B cell (primary cell): ENCODE measurements around the gene HSDL2. TPM values are rescaled to one million over a fixed set of nuclear protein-coding genes. Genes with fewer than 3 reads are reported as not detected.

Source experiments
- ATAC-seq: fragments of 200-7000 bp; cut with Tn5 transposase; one replicate; pipeline ENCODE4 v1.10.0; 2021; ENCODE audit warnings: low read depth, mild to moderate bottlenecking, moderate number of reproducible peaks, moderate library complexity
- CTCF ChIA-PET: fragments of 350-600 bp; sonication (Branson Sonifier 250); formaldehyde crosslinking; loops from one replicate; lab custom pipeline; 2021; ENCODE audit warnings: antibody characterized with exemption, inconsistent platforms; lab: Charles Lee
- POLR2A ChIA-PET: fragments of 350-600 bp; sonication (Branson Sonifier 250); formaldehyde crosslinking; loops from one replicate; lab custom pipeline; 2021; ENCODE audit warnings: antibody characterized with exemption; lab: Charles Lee
- DNase-seq: peaks from one replicate; pipeline ENCODE4 v3.0.0; 2013
- H2AFZ ChIP-seq: 2 replicates; pipeline ENCODE4 v1.6.1; 2012; ENCODE audit warnings: mild to moderate bottlenecking, low read depth, low read length; ENCODE audit not compliant: insufficient read depth, poor library complexity, severe bottlenecking
- H3K27ac ChIP-seq, 2 donors: 1 replicate in 1 of 2; 2 replicates in 1 of 2; pipeline ENCODE4 v1.5.1; 2012 to 2013; ENCODE audit warnings: low read length in 2 of 2, mild to moderate bottlenecking in 2 of 2, moderate library complexity in 1 of 2
- H3K27me3 ChIP-seq, 4 experiments: fragments of 200-600 bp in 1 of 4; sonication (generic) in 1 of 4; replicated peaks in 1 of 4; 1 replicate in 2 of 4; 2 replicates in 2 of 4; pipeline versions ENCODE4 v1.6.1 to v1.7.0; 2013 to 2016; ENCODE audit warnings: low read length in 3 of 4, mild to moderate bottlenecking in 2 of 4, mixed read lengths in 1 of 4, moderate library complexity in 1 of 4; ENCODE audit not compliant: insufficient read depth in 4 of 4, control insufficient read depth in 3 of 4; ENCODE audit errors: control extremely low read depth in 1 of 4
- H3K36me3 ChIP-seq, 2 experiments: replicated peaks in 1 of 2; 1 replicate in 1 of 2; 2 replicates in 1 of 2; pipeline versions ENCODE4 v1.6.1 to v1.7.1; 2013; ENCODE audit warnings: low read length in 1 of 2; ENCODE audit not compliant: insufficient read depth in 2 of 2, control insufficient read depth in 1 of 2; ENCODE audit errors: control extremely low read depth in 1 of 2, extremely low read depth in 1 of 2
- H3K4me1 ChIP-seq, 2 donors: fragments of 200-600 bp in 1 of 2; sonication (generic) in 1 of 2; 1 replicate in 1 of 2; 2 replicates in 1 of 2; pipeline versions ENCODE4 v1.5.1 to v1.6.1; 2013 to 2017; ENCODE audit warnings: low read length in 2 of 2; ENCODE audit not compliant: control insufficient read depth in 2 of 2, insufficient read depth in 2 of 2
- H3K4me2 ChIP-seq: replicated peaks from 2 replicates; pipeline ENCODE3; 2012; ENCODE audit warnings: mild to moderate bottlenecking, low read depth, low read length; ENCODE audit not compliant: poor library complexity, severe bottlenecking
- H3K4me3 ChIP-seq, 5 experiments: fragments of 200-600 bp in 1 of 5; sonication (generic) in 1 of 5; 1 replicate in 3 of 5; 2 replicates in 2 of 5; pipeline versions ENCODE4 v1.5.1 to v1.7.0; 2011 to 2016; ENCODE audit warnings: low read length in 4 of 5, mild to moderate bottlenecking in 4 of 5, low read depth in 2 of 5, control low read depth in 1 of 5, moderate library complexity in 1 of 5; ENCODE audit not compliant: insufficient read depth in 1 of 5; ENCODE audit errors: control extremely low read depth in 1 of 5, extremely low read depth in 1 of 5
- H3K79me2 ChIP-seq: fragments of 200-600 bp; sonication (generic); one replicate; pipeline ENCODE4 v1.6.0; 2016; ENCODE audit warnings: low read length; ENCODE audit not compliant: control insufficient read depth, insufficient read depth
- H3K9ac ChIP-seq: fragments of 200-600 bp; sonication (generic); 2 replicates; pipeline ENCODE4 v1.6.1; 2017; ENCODE audit warnings: mild to moderate bottlenecking, low read length, moderate library complexity
- H3K9me3 ChIP-seq, 3 donors: one replicate each; pipeline versions ENCODE4 v1.6.1 to v1.7.1; 2013; ENCODE audit warnings: low read length in 2 of 3; ENCODE audit not compliant: control insufficient read depth in 2 of 3, insufficient read depth in 1 of 3; ENCODE audit errors: control extremely low read depth in 1 of 3
- H4K20me1 ChIP-seq: 2 replicates; pipeline ENCODE4 v1.6.0; 2012; ENCODE audit warnings: mild to moderate bottlenecking, low read length; ENCODE audit not compliant: insufficient read depth, control insufficient read depth, poor library complexity, severe bottlenecking
- H3K27ac Mint-ChIP-seq: one replicate; pipeline ENCODE4 v1.8.0; 2021; ENCODE audit warnings: mixed read lengths
- H3K27me3 Mint-ChIP-seq: one replicate; pipeline ENCODE4 v1.8.0; 2021; ENCODE audit warnings: mixed read lengths
- H3K4me1 Mint-ChIP-seq: one replicate; pipeline ENCODE4 v1.8.0; 2021; ENCODE audit warnings: mixed read lengths
- H3K4me3 Mint-ChIP-seq: one replicate; pipeline ENCODE4 v1.8.0; 2021; ENCODE audit warnings: mixed read lengths
- H3K9me3 Mint-ChIP-seq: one replicate; pipeline ENCODE4 v1.8.0; 2022; ENCODE audit warnings: mixed read lengths; ENCODE audit not compliant: insufficient read depth
- CTCF ChIP-seq: fragments of 200-600 bp; IDR thresholded peaks from one replicate; pipeline ENCODE4 v1.8.0; 2022; ENCODE audit warnings: antibody characterized with exemption, mild to moderate bottlenecking
- EZH2 ChIP-seq: IDR thresholded peaks from 2 replicates; pipeline ENCODE4 v1.6.1; 2012; ENCODE audit warnings: borderline replicate concordance, low read depth, mild to moderate bottlenecking, moderate library complexity, low read length; ENCODE audit not compliant: insufficient read depth, poor library complexity, severe bottlenecking
- WGBS: methylation state at CpG from one replicate; pipeline ENCODE4 v1.1.5; 2013; ENCODE audit warnings: missing lambda C conversion rate; ENCODE audit not compliant: insufficient coverage; 5-methylcytosine and 5-hydroxymethylcytosine counted together
- intact Hi-C: fragments of 100-400 bp; cut with micrococcal nuclease; formaldehyde crosslinking; loops from one replicate; pipeline ENCODE4 v1.10.0; 2022
- polyA plus RNA-seq: library from polyadenylated mRNA; depleted of rRNA; stranded (reverse); fragments of >200 nt; gene quantifications from 2 replicates; pipeline ENCODE4 v1.2.3, GENCODE V29; 2012
- total RNA-seq, 2 donors: library from RNA; stranded (reverse); fragments of 120-200 nt in 1 of 2; gene quantifications; 1 replicate in 1 of 2; 2 replicates in 1 of 2; pipeline versions ENCODE4 v1.2.3 to v1.2.4, GENCODE V29; 2013 to 2022

The HSDL2 gene
- total and polyA plus RNA-seq, 2 donors (not counting 1 experiment from before 2014, with no cell fraction given), result 5.8 to 11.7 TPM

- no peaks in the 10 kb centered on the region for H3K27me3 ChIP-seq
- POLR2A ChIA-PET, result no interaction called here
- ATAC-seq, result no peak
- no peak overlapping the region for H3K4me2 ChIP-seq
- no peak for TF ChIP-seq EZH2
- TF ChIP-seq CTCF, result no peak
- Mint-ChIP-seq H3K4me1 (no peaks in the 10 kb centered on the region), H3K4me3 (no peak overlapping the region), H3K9me3 (peaks cover 10% of the 10 kb centered on the region), H3K27me3 (no peaks in the 10 kb centered on the region), H3K27ac (no peak overlapping the region)
- H3K4me1 ChIP-seq, result no peaks in the 10 kb centered on the region
- no peaks in the 10 kb centered on the region for H3K79me2 ChIP-seq
- H3K9me3 ChIP-seq, result peaks cover 0 to 11% (median 7%) of the 10 kb centered on the region in 3 donors
- CTCF ChIA-PET, result interaction anchor here (0.7 kb wide), 1 partner anchor 480 kb away, joined by 7 read pairs; no protein-coding TSS in a partner anchor
- H3K27ac ChIP-seq, result no peak overlapping the region
- H4K20me1 ChIP-seq, result no peaks in the 10 kb centered on the region
- H2AFZ ChIP-seq, result no peak overlapping the region
- 100% methylated on average over 2 of the region's 6 CpGs for WGBS
- no peaks in the 10 kb centered on the region for H3K36me3 ChIP-seq
- no peak overlapping the region for H3K4me3 ChIP-seq
- no peak for DNase-seq
- H3K9ac ChIP-seq, result no peak overlapping the region
- intact Hi-C loops, result no loop called here
These were observed 21.4 kb downstream of the HSDL2 start for GRCh38 chr9:112401175-112401815.

GRCh38 chr9:112403614-112404201 lies 23.8 kb downstream of the HSDL2 start:
- Mint-ChIP-seq H3K4me1 (no peaks in the 10 kb centered on the region), H3K9me3 (peaks cover 3% of the 10 kb centered on the region), H3K27ac (no peak overlapping the region), H3K4me3 (no peak overlapping the region), H3K27me3 (no peaks in the 10 kb centered on the region)
- H3K9ac ChIP-seq, result no peak overlapping the region
- TF ChIP-seq EZH2, result no peak
- TF ChIP-seq CTCF, result no peak
- no peaks in the 10 kb centered on the region for H4K20me1 ChIP-seq
- no peaks in the 10 kb centered on the region for H3K79me2 ChIP-seq
- H3K36me3 ChIP-seq, result peaks cover 8 to 10% of the 10 kb centered on the region in 2 experiments
- POLR2A ChIA-PET, result no interaction called here
- ATAC-seq (no peak), DNase-seq (no peak)
- no peaks in the 10 kb centered on the region for H3K4me1 ChIP-seq
- peaks cover 0 to 7% (median 4%) of the 10 kb centered on the region in 3 donors for H3K9me3 ChIP-seq
- H3K27me3 ChIP-seq, result no peaks in the 10 kb centered on the region
- H3K4me2 ChIP-seq, result no peak overlapping the region
- no peak overlapping the region for H3K27ac ChIP-seq
- WGBS, result 94% methylated on average over 2 of the region's 4 CpGs
- CTCF ChIA-PET, result no interaction called here
- intact Hi-C loops, result no loop called here
- no peak overlapping the region for H3K4me3 ChIP-seq
- H2AFZ ChIP-seq, result no peak overlapping the region
